Measurements from ENCODE around the gene COIL.

The COIL gene, protein sequence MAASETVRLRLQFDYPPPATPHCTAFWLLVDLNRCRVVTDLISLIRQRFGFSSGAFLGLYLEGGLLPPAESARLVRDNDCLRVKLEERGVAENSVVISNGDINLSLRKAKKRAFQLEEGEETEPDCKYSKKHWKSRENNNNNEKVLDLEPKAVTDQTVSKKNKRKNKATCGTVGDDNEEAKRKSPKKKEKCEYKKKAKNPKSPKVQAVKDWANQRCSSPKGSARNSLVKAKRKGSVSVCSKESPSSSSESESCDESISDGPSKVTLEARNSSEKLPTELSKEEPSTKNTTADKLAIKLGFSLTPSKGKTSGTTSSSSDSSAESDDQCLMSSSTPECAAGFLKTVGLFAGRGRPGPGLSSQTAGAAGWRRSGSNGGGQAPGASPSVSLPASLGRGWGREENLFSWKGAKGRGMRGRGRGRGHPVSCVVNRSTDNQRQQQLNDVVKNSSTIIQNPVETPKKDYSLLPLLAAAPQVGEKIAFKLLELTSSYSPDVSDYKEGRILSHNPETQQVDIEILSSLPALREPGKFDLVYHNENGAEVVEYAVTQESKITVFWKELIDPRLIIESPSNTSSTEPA

GRCh38 chr17:56960596-56961538 lies at the start of gene COIL:
TSS of gene COIL (minus strand) at chr17:56961050. CDS start at chr17:56961019, 31 bp downstream.
- Histone ChIP-seq H3K9ac (ENCODE audit: low read length) (peak within 1 kb of the TSS; percentile 96), H3K27ac (ENCODE audit: low read depth, low read length) (peak within 1 kb of the TSS; percentile 96), H3K27me3 (ENCODE audit: control insufficient read depth, insufficient read depth, low read length) (no peaks in the 10 kb centered on the region), H3K4me1 (ENCODE audit: control insufficient read depth, insufficient read depth, low read length) (peaks cover 3% of the 10 kb centered on the region; the same call in 1 of the 2 replicates), H3K9me3 (ENCODE audit: control insufficient read depth, insufficient read depth, low read depth, low read length) (no peaks in the 10 kb centered on the region), H3K4me3 (ENCODE audit: low read depth, low read length) (peak within 1 kb of the TSS; percentile 74), H3K36me3 (ENCODE audit: control insufficient read depth, insufficient read depth, low read length) (no peaks in the 10 kb centered on the region)

- Histone ChIP-seq H3K27ac (ENCODE audit: low read depth, low read length) (no peak overlapping the region), H3K4me1 (ENCODE audit: control insufficient read depth, insufficient read depth, low read length) (peaks cover 12% of the 10 kb centered on the region), H3K4me3 (ENCODE audit: low read depth, low read length) (no peak overlapping the region), H3K9me3 (ENCODE audit: control insufficient read depth, insufficient read depth, low read depth, low read length) (no peaks in the 10 kb centered on the region), H3K36me3 (ENCODE audit: control insufficient read depth, insufficient read depth, low read length) (no peaks in the 10 kb centered on the region), H3K9ac (ENCODE audit: low read length) (no peak overlapping the region), H3K27me3 (ENCODE audit: control insufficient read depth, insufficient read depth, low read length) (no peaks in the 10 kb centered on the region)
Observed at GRCh38 chr17:57010487-57010886, 49.6 kb upstream of the COIL start.

GRCh38 chr17:57009737-57010445 lies 49.0 kb upstream of the COIL start:
- Histone ChIP-seq H3K36me3 (ENCODE audit: control insufficient read depth, insufficient read depth, low read length) (no peaks in the 10 kb centered on the region), H3K9ac (ENCODE audit: low read length) (no peak overlapping the region), H3K9me3 (ENCODE audit: control insufficient read depth, insufficient read depth, low read depth, low read length) (no peaks in the 10 kb centered on the region), H3K27me3 (ENCODE audit: control insufficient read depth, insufficient read depth, low read length) (no peaks in the 10 kb centered on the region), H3K4me3 (ENCODE audit: low read depth, low read length) (no peak overlapping the region), H3K27ac (ENCODE audit: low read depth, low read length) (no peak overlapping the region), H3K4me1 (ENCODE audit: control insufficient read depth, insufficient read depth, low read length) (peaks cover 12% of the 10 kb centered on the region)

DNA sequence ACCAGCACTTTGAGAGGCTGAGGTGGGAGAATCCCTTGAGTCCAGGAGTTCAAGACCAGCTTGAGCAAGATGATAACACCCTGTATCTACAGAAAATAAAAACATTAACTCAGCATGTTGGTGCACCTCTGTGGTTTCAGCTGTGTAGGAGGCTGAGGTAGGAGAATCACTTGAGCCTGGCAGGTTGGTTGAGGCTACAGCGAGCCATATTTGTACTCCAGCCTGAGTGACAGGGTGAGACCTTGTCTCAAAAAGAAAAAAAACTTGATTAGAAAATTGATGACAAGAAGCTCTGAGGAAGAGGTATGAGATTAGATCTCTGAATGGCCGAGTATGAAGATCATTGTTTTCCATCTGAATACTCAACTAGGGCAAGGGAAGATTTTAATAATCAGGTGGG lies 48.1 kb upstream of the COIL start:
- no peak overlapping the region for H3K27ac ChIP-seq (ENCODE audit: low read depth, low read length)

GRCh38 chr17:57006040-57006439 lies 45.2 kb upstream of the COIL start:
- H3K9me3 ChIP-seq (ENCODE audit: control insufficient read depth, insufficient read depth, low read depth, low read length), result no peaks in the 10 kb centered on the region
- no peaks in the 10 kb centered on the region for H3K27me3 ChIP-seq (ENCODE audit: control insufficient read depth, insufficient read depth, low read length)
- peaks cover 12% of the 10 kb centered on the region for H3K4me1 ChIP-seq (ENCODE audit: control insufficient read depth, insufficient read depth, low read length)
- H3K36me3 ChIP-seq (ENCODE audit: control insufficient read depth, insufficient read depth, low read length), result 0 out of 2 replicates have a peak, but pooled peaks cover 11% of the 10 kb centered on the region
- H3K9ac ChIP-seq (ENCODE audit: low read length), result no peak overlapping the region
- H3K27ac ChIP-seq (ENCODE audit: low read depth, low read length), result no peak overlapping the region
- H3K4me3 ChIP-seq (ENCODE audit: low read depth, low read length), result no peak overlapping the region

More for the DNA sequence above, 48.1 kb upstream of the COIL start:
- H3K36me3 ChIP-seq (ENCODE audit: control insufficient read depth, insufficient read depth, low read length), result no peaks in the 10 kb centered on the region
- no peak overlapping the region for H3K4me3 ChIP-seq (ENCODE audit: low read depth, low read length)
- no peaks in the 10 kb centered on the region for H3K27me3 ChIP-seq (ENCODE audit: control insufficient read depth, insufficient read depth, low read length)
- no peaks in the 10 kb centered on the region for H3K9me3 ChIP-seq (ENCODE audit: control insufficient read depth, insufficient read depth, low read depth, low read length)
- no peak overlapping the region for H3K9ac ChIP-seq (ENCODE audit: low read length)
- peaks cover 12% of the 10 kb centered on the region for H3K4me1 ChIP-seq (ENCODE audit: control insufficient read depth, insufficient read depth, low read length)

DNA sequence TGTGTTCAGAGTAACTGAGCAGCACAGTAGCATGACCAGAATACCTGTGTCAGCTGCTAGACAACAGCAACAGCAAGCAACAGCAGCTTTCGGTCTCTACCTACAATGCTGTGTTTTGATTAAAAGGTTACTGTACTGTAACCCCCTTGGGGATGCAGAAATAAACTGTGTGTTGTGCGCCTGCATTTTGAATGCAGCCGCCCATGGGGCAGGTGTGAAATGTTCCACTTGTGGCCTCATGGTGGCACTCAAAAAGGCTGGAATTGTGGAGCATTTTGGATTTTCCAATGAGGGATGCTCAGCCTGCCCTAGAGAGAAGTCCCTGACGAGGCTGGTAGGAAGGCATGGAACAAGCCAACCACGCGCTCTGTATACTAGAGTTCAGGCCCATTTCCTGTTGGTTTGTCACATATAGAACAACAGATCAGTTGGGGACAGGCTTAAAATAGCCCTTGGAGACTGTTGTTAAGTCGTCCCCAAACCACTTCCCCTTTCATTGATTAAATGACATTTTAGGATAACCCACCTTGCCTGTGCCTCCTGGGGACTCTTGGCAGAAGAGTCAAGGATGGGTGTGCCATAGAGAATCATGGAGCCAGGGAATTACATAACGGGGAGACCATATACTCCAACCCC lies 44.2 kb upstream of the COIL start:
- H3K9me3 ChIP-seq (ENCODE audit: control insufficient read depth, insufficient read depth, low read depth, low read length), result no peaks in the 10 kb centered on the region
- H3K4me3 ChIP-seq (ENCODE audit: low read depth, low read length), result no peak overlapping the region
- H3K27ac ChIP-seq (ENCODE audit: low read depth, low read length), result no peak overlapping the region
- peaks cover 6% of the 10 kb centered on the region; the same call in 1 of the 2 replicates for H3K4me1 ChIP-seq (ENCODE audit: control insufficient read depth, insufficient read depth, low read length)
- no peaks in the 10 kb centered on the region for H3K27me3 ChIP-seq (ENCODE audit: control insufficient read depth, insufficient read depth, low read length)
- 0 out of 2 replicates have a peak, but pooled peaks cover 15% of the 10 kb centered on the region for H3K36me3 ChIP-seq (ENCODE audit: control insufficient read depth, insufficient read depth, low read length)
- H3K9ac ChIP-seq (ENCODE audit: low read length), result no peak overlapping the region

DNA sequence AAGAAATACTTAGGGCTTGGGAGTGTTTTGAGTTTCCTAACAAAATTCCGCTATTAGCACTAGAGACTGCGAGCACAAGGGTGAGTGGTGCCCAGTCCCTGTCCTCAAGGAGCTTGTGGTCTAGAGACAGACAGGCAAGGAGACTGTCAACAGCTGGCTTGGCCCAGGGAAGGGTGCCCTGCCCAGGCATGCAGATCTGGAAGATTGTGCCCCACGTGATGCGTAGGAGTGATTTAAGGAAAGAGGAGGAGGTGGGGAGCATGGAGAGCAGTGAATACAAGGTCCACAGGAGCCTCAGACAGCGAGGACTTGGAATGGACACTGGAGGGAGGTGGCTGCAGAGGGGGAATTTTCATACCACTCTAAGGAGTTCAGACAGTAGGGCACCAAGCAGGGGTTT lies 42.1 kb upstream of the COIL start:
- no peak overlapping the region for H3K4me3 ChIP-seq (ENCODE audit: low read depth, low read length)
- no peak overlapping the region for H3K27ac ChIP-seq (ENCODE audit: low read depth, low read length)
- H3K4me1 ChIP-seq (ENCODE audit: control insufficient read depth, insufficient read depth, low read length), result no peaks in the 10 kb centered on the region
- no peak overlapping the region for H3K9ac ChIP-seq (ENCODE audit: low read length)
- no peaks in the 10 kb centered on the region for H3K27me3 ChIP-seq (ENCODE audit: control insufficient read depth, insufficient read depth, low read length)
- no peaks in the 10 kb centered on the region for H3K9me3 ChIP-seq (ENCODE audit: control insufficient read depth, insufficient read depth, low read depth, low read length)
- H3K36me3 ChIP-seq (ENCODE audit: control insufficient read depth, insufficient read depth, low read length), result 0 out of 2 replicates have a peak, but pooled peaks cover 15% of the 10 kb centered on the region

DNA sequence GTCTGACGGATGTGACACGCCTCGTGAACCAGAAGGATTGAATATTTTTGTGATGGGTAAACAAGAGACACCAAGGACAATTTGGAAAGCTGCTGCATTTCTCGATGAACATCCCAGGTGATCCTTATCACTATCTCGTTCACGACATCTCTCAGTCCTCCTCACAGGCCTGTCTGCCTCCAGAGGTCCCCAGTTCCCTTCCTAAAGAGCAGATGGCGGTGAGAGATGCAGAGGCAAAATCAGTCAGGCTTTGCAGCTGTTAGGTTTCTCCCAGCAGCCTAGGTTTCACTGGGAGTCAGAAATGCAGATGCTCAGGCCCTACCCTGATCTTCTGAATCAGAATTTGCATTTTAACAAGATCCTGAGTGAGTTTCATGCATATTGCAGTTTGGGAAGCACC lies 40.7 kb upstream of the COIL start:
- Histone ChIP-seq H3K9ac (ENCODE audit: low read length) (no peak overlapping the region), H3K27ac (ENCODE audit: low read depth, low read length) (no peak overlapping the region), H3K4me1 (ENCODE audit: control insufficient read depth, insufficient read depth, low read length) (no peaks in the 10 kb centered on the region), H3K36me3 (ENCODE audit: control insufficient read depth, insufficient read depth, low read length) (peaks cover 19% of the 10 kb centered on the region; the same call in 1 of the 2 replicates), H3K27me3 (ENCODE audit: control insufficient read depth, insufficient read depth, low read length) (no peaks in the 10 kb centered on the region), H3K4me3 (ENCODE audit: low read depth, low read length) (no peak overlapping the region), H3K9me3 (ENCODE audit: control insufficient read depth, insufficient read depth, low read depth, low read length) (no peaks in the 10 kb centered on the region)

GRCh38 chr17:56997313-56997712 lies 36.5 kb upstream of the COIL start:
- Histone ChIP-seq H3K36me3 (ENCODE audit: control insufficient read depth, insufficient read depth, low read length) (peaks cover 32% of the 10 kb centered on the region), H3K9ac (ENCODE audit: low read length) (no peak overlapping the region), H3K27me3 (ENCODE audit: control insufficient read depth, insufficient read depth, low read length) (no peaks in the 10 kb centered on the region), H3K9me3 (ENCODE audit: control insufficient read depth, insufficient read depth, low read depth, low read length) (no peaks in the 10 kb centered on the region), H3K27ac (ENCODE audit: low read depth, low read length) (no peak overlapping the region), H3K4me3 (ENCODE audit: low read depth, low read length) (no peak overlapping the region), H3K4me1 (ENCODE audit: control insufficient read depth, insufficient read depth, low read length) (no peaks in the 10 kb centered on the region)

DNA sequence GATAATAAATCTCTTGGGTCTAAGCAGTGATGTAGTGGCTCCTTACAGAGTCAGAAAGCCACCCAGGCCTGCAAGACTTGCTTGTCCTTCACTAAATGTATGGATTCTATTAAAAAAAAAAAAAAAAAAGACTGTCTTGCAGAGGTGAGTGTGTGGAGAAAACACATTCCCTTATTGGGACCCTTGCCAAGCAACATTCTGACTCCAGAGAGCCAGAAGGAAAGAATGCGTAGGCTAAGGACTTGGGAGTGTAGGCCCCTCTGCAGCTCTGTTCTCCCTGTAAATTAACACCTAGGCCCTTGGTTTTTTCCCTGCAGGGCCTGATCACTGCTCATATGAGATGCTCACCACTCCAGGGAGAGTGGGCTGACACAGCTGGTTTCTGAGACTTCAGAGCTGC lies 34.9 kb upstream of the COIL start:
- H3K27me3 ChIP-seq (ENCODE audit: control insufficient read depth, insufficient read depth, low read length), result no peaks in the 10 kb centered on the region
- no peaks in the 10 kb centered on the region for H3K4me1 ChIP-seq (ENCODE audit: control insufficient read depth, insufficient read depth, low read length)
- H3K27ac ChIP-seq (ENCODE audit: low read depth, low read length), result no peak overlapping the region
- peaks cover 29% of the 10 kb centered on the region for H3K36me3 ChIP-seq (ENCODE audit: control insufficient read depth, insufficient read depth, low read length)
- H3K9ac ChIP-seq (ENCODE audit: low read length), result no peak overlapping the region
- no peak overlapping the region for H3K4me3 ChIP-seq (ENCODE audit: low read depth, low read length)
- no peaks in the 10 kb centered on the region for H3K9me3 ChIP-seq (ENCODE audit: control insufficient read depth, insufficient read depth, low read depth, low read length)
